GM19324 (cell line): ENCODE data around the gene RPL36A.

Source experiments
- ATAC-seq: cut with Tn5 transposase; IDR thresholded peaks from one replicate; pipeline ENCODE4 v1.9.1; 2021; ENCODE audit warnings: mild to moderate bottlenecking, moderate library complexity; ENCODE audit not compliant: unreplicated experiment, low FRiP score

The RPL36A gene

GRCh38 chrX:101390664-101391525 lies at the start of gene RPL36A:
Gene RPL36A, plus strand, starts transcription at chrX:101391011. Its CDS starts 33 bp downstream, at chrX:101391044.
- peak; percentile 80 for ATAC-seq

DNA sequence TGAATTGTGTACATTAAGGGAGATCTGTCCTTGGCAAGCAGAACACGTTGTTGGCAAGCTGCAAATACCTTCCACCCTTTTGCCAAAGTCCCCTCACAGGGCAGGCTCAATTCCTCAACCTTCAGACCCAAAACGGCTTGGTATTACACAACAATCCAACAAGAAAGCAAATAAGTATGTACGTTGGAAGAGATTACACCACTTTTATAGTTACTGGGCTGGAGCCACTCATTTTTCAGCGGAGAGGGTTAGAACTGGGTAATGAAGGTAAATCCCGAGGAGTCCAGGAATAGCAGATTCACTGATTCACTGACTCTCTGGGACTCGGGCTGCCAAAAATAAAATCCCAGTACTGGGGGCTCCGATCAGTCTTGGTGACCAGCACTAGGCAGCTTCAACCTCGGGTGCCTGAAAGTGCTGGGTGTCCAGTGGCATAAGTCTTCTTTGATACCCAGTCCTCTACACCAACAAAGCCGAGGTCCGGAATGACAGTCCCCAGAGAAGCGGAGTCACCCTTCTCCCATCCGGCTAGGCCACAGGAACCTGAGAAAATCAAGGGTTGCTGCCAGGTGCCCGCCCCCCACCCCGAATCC lies 42.9 kb upstream of the RPL36A start:
- ATAC-seq, result peak; percentile 4

GRCh38 chrX:101348452-101349192 lies 42.2 kb upstream of the RPL36A start, which contains the start of gene TIMM8A:
Gene TIMM8A, minus strand, starts transcription at chrX:101348742. Its CDS starts 78 bp downstream, at chrX:101348664.
- peak; percentile 98 for ATAC-seq

- ATAC-seq, result no peak
Measured at GRCh38 chrX:101349193-101349562, 41.6 kb upstream of the RPL36A start.

DNA sequence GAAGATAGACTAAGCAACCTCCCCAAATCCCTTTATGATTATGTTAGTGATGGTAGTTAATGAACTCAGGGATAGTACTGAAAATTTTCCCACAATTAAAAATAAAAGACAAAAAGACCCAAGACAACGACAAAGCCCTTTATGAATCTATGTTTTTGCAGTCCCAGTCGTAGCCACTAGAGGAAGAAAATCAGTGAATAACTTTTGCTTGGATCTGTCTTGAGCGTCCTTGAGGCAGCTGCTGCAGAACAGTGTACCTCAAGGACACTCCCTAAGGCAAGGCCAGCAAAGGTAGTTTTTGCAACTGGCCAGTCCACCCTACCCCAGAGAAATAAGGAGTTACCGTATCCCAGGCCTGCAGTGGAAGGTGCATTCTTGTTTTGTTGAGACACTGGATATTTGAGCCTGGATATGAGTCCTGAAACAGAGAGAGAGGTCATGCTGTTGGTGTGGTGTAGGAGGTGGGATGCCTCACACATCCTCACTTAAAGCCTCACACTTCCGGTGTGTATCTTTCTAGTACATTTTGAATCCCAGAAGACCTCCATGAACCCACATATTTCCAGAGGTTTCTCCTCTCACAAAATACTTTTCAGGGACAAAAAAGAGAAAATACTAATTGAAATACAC lies 33.5 kb upstream of the RPL36A start:
- no peak for ATAC-seq

GRCh38 chrX:101359966-101360365 lies 30.8 kb upstream of the RPL36A start:
- ATAC-seq, result no peak

DNA sequence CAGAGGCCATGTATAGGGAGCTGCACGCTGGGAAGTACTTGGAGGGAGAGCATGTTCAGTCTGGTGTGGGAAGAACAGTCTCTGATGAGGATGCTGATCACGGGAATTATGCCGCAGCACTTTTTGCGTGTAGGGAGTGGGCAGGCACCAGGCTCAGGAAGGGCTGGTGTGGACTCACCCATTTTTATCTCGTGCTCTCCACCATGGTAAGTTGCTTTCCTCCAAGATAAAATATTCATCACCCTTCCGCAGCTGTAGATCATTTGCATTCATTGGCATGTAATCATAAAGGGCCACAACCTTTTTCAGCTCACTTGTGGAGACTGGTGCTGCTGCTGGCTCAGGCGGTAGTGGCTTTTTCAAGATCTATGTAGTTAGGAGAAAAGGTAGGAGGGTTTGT lies 30.4 kb upstream of the RPL36A start:
- ATAC-seq, result no peak

GRCh38 chrX:101362116-101362515 lies 28.7 kb upstream of the RPL36A start:
- ATAC-seq, result no peak

DNA sequence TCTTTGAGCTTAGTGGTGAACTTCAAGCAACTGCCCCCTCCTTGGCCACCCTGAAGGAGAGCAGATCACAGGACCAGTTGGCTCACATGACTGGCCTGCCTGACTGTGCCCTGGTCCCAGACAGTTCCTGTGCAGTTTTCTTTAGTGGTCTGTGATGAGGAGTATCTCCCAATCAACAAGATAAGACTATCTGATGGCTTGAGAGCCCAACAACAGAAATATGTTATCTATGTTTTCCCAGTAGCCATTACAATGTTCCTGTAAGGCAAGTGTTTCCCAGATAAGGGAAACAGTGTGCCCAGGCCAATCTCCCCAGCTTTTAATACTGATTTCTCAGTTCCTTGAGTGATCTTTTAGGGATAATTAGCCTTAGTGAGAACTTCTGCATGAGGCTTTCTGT lies 28.1 kb upstream of the RPL36A start:
- no peak for ATAC-seq

DNA sequence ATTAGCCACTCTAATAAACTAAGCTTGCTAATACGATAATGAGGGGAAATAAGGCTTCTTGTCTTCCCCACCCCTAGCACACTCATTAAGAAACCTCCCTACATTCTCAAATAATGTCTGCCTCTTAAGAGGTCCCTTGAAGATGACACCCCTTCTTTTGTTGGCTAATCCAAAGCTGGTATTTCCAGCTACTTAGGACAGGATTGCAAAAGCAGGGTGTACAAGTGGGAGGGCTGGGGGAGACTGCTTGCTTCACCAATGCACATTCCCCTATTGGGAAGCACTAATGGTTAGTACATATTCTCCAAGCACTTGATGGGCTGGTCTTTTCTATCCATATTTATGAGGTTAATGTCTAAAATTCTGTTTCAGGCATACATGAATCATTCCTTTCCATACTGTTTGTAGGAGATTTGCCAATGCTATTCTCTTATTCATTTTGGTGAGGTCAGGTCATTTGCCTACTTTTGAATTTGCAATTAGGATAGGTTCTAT lies 25.5 kb upstream of the RPL36A start:
- no peak for ATAC-seq

- ATAC-seq, result no peak
Measured at GRCh38 chrX:101368800-101369199, 22.0 kb upstream of the RPL36A start.

- ATAC-seq, result no peak
Measured at GRCh38 chrX:101369687-101370086, 21.1 kb upstream of the RPL36A start.

DNA sequence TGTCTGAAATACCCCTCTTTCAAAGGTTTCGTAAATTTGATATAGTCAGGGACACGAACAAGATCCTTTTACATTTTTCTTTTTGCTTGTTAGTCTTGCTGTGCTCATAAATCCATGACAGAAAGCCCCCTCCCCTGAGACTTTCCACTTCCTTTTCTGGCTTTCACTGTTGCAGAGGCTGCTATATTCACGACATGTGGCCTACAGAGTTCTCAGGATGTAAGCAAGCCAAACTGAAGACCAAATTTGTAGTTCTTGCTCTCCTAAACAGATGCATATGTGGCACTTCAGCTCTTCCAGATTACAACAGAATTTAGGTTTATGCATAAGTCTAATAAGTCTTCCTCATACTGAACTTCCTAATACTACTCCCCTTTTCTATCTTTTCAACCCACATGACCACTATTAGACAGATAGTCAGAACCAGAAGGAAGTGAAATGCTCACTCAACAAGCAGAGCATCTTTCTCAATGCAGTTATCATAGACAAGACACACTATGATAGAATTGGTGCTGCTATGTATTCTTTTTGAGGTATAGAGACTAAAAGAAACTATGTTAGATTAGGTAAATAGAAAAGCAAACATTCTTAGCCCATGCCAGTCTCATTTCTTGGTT lies 19.8 kb upstream of the RPL36A start:
- no peak for ATAC-seq

DNA sequence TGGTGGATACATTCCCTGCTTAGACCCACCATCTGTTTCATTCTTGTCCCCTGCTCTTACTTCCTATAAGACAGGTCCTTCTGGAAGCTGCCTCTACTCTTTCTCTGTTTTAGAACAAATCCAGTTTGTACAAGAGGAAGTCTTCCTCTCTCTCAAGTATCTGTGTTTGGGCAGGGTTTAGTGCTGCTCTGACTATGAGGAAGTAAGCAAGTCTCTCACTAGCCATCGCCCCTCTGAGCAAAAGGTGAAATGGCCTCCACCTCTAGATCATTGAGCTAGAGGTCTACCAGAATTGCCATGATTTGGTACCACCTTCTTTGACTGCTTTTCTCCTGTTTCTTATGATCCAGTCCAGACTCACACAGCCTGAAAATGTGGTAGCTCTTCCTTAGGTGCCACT lies 13.3 kb upstream of the RPL36A start:
- ATAC-seq, result no peak

DNA sequence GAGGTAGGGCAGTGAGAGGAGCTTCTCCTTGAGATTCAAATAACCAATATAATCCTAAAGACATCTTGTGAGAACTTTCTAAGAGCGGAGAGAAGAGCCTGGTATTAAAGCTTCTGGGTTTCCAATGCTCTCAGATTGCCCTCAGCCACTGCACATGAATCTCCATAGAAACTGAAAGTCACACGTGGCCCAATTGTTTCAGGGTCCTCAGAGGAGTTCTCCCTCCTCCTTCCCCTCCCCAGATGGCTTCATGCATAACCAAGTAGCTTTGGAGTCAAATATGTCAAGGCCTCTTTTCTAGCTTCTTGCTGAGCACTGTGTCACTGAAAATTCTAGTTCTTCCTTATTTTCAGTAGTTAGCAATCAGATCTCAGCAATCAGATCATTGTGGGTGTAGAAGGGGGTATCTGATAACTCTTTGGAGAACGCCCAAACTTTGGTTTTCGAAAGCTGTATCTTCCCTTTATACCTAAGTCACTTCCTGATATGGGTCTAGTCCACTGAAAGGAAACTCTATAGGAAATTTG lies 7.1 kb upstream of the RPL36A start:
- peak; percentile 79 for ATAC-seq

GRCh38 chrX:101385026-101385684 lies 5.7 kb upstream of the RPL36A start:
- no peak for ATAC-seq

DNA sequence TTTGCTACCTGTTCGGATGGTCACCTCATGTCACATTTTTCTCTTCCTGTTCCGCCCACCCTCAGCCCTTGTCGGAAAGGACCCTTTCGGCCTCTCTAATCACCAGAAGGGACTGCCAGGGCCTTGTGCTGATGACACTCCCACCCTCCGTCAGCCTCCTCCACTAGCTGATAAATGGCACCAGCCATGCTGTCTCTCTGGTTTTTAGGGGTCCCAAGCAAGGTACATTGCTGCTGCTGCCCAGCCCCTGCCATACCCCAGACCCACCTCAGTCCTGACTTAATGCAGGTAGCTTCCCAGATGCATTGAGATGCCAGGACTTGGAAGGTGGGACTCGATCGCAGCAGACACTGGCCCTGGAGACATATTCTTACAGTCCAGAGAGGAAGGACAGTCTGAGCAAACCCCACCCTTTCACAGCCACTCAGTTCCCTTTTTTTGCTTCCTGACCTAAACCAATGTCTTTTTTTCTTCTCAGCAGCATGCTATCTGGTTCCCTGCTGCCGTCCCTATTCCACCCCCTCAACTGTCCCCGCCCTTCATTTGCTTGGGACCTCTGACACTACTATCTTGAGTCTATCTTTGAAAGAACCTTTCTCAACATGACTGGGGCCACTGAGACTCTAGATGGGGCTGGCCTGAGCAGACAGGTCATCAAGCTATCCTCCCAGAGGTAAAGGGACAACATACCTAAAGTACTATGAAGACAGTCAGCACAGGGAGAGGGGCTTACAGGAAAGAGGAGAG lies 4.8 kb upstream of the RPL36A start, which contains the start of gene BTK:
TSS of gene BTK (minus strand) at position 397 of the 747 bp plus-strand sequence. CDS start 10,907 bp downstream, outside the sequence.
- ATAC-seq, result peak; percentile 66

GRCh38 chrX:101386542-101386885 lies 4.3 kb upstream of the RPL36A start:
- ATAC-seq, result no peak

- ATAC-seq, result no peak
Measured at GRCh38 chrX:101388604-101389003, 2.2 kb upstream of the RPL36A start.
